Endothelial cell of umbilical vein (primary cell): Measurements from ENCODE around the gene AFTPH. TPM values are rescaled to one million over a fixed set of nuclear protein-coding genes. Genes with fewer than 3 reads are reported as not detected.

Experiments used
- BruUV-seq: library from RNA; stranded (reverse); fragments of 400-500 nt; replicated peaks from 2 replicates; lab custom pipeline; 2021; lab: Mats Ljungman, UMichigan
- CTCF ChIA-PET: fragments of 300-600, 350-600 bp; sonication (Branson Sonifier 250); formaldehyde crosslinking; loops from one replicate; lab custom pipeline; 2021; ENCODE audit warnings: antibody characterized with exemption, inconsistent platforms; lab: Charles Lee
- POLR2A ChIA-PET: fragments of 300-600, 350-600 bp; sonication (Branson Sonifier 250); formaldehyde crosslinking; loops from one replicate; lab custom pipeline; 2021; ENCODE audit warnings: antibody characterized with exemption, inconsistent platforms; lab: Charles Lee
- DNase-seq: peaks from one replicate; pipeline ENCODE4 v3.0.0-alpha.2; 2011; ENCODE audit warnings: low read depth, low spot score
- FAIRE-seq: peaks from 2 replicates; lab custom pipeline; 2011; peaks lifted over from hg19 to GRCh38; lab: Jason Lieb, UNC
- H2AFZ ChIP-seq: 2 replicates; pipeline ENCODE4 v1.6.0; 2012; ENCODE audit warnings: low read depth, low read length, control low read depth, inconsistent platforms
- H3K27ac ChIP-seq: 2 replicates; pipeline ENCODE4 v1.5.1; 2011; ENCODE audit warnings: low read depth, mild to moderate bottlenecking, control low read depth, low read length, moderate library complexity; ENCODE audit not compliant: insufficient read depth
- H3K27me3 ChIP-seq, 2 experiments: 2 replicates each; pipeline versions ENCODE4 v1.6.0 to v1.6.1; 2011; ENCODE audit warnings: low read length in 2 of 2, mixed read lengths in 1 of 2; ENCODE audit not compliant: control insufficient read depth in 2 of 2, insufficient read depth in 2 of 2
- H3K36me3 ChIP-seq, 2 experiments: 2 replicates in 1 of 2; 3 replicates in 1 of 2; pipeline ENCODE4 v1.5.1; 2011; ENCODE audit warnings: low read length in 2 of 2, mild to moderate bottlenecking in 1 of 2, moderate library complexity in 1 of 2; ENCODE audit not compliant: control insufficient read depth in 2 of 2, insufficient read depth in 2 of 2; ENCODE audit errors: extremely low read depth in 1 of 2
- H3K4me1 ChIP-seq: 3 replicates; pipeline ENCODE4 v1.5.1; 2011; ENCODE audit warnings: mild to moderate bottlenecking, low read length; ENCODE audit not compliant: control insufficient read depth, insufficient read depth; ENCODE audit errors: extremely low read depth
- H3K4me2 ChIP-seq: 2 replicates; pipeline ENCODE4 v1.6.1; 2011; ENCODE audit warnings: low read length, control low read depth, mixed read lengths; ENCODE audit not compliant: insufficient read depth
- H3K4me3 ChIP-seq, 3 experiments: fragments of 200-600 bp in 1 of 3; sonication (generic), shearing (Covaris generic) in 1 of 3; replicated peaks in 1 of 3; 2 replicates each; pipeline ENCODE4 v1.5.1; 2011 to 2016; ENCODE audit warnings: control low read depth in 3 of 3, low read length in 3 of 3, mild to moderate bottlenecking in 2 of 3, inconsistent platforms in 1 of 3, low read depth in 1 of 3, moderate library complexity in 1 of 3; ENCODE audit not compliant: insufficient read depth in 1 of 3
- H3K79me2 ChIP-seq: 2 replicates; pipeline ENCODE4 v1.6.0; 2012; ENCODE audit warnings: low read length, inconsistent platforms; ENCODE audit not compliant: control insufficient read depth, insufficient read depth
- H3K9ac ChIP-seq: replicated peaks from 2 replicates; pipeline ENCODE3; 2011; ENCODE audit warnings: low read length, control low read depth; ENCODE audit not compliant: insufficient read depth; ENCODE audit errors: extremely low read depth
- H3K9me1 ChIP-seq: replicated peaks from 3 replicates; pipeline ENCODE4 v1.6.0; 2011; ENCODE audit warnings: mild to moderate bottlenecking, low read length; ENCODE audit not compliant: control insufficient read depth, insufficient read depth; ENCODE audit errors: extremely low read depth
- H3K9me3 ChIP-seq: replicated peaks from 2 replicates; pipeline ENCODE4 v1.5.1; 2012; ENCODE audit warnings: low read length, inconsistent platforms; ENCODE audit not compliant: control insufficient read depth, insufficient read depth
- H4K20me1 ChIP-seq: replicated peaks from 2 replicates; pipeline ENCODE3; 2011; ENCODE audit warnings: mild to moderate bottlenecking, low read length; ENCODE audit not compliant: control insufficient read depth, insufficient read depth; ENCODE audit errors: extremely low read depth
- EZH2 ChIP-seq: IDR thresholded peaks from 2 replicates; pipeline ENCODE4 v1.6.1; 2012; ENCODE audit warnings: borderline replicate concordance, low read depth, mild to moderate bottlenecking, moderate library complexity, low read length, inconsistent platforms; ENCODE audit not compliant: severe bottlenecking
- FOS ChIP-seq: IDR thresholded peaks from 2 replicates; pipeline ENCODE4 v1.6.1; 2011; ENCODE audit warnings: mild to moderate bottlenecking, low read length, moderate library complexity, borderline replicate concordance; ENCODE audit not compliant: insufficient read depth
- GATA2 ChIP-seq: IDR thresholded peaks from 2 replicates; pipeline ENCODE4 v1.7.0; 2011; ENCODE audit warnings: low read depth, mild to moderate bottlenecking, moderate library complexity, mixed read lengths, low read length; ENCODE audit not compliant: insufficient read length, insufficient read depth
- JUN ChIP-seq: IDR thresholded peaks from 2 replicates; pipeline ENCODE4 v1.6.1; 2011; ENCODE audit warnings: borderline replicate concordance, low read depth; ENCODE audit not compliant: insufficient read length, insufficient read depth
- MYC ChIP-seq: IDR thresholded peaks from one replicate; pipeline ENCODE4 v1.6.1; 2011; ENCODE audit warnings: mild to moderate bottlenecking, low read depth, low read length
- POLR2A ChIP-seq: IDR thresholded peaks from 2 replicates; pipeline ENCODE4 v1.6.1; 2012; ENCODE audit warnings: low read depth, mild to moderate bottlenecking, control low read depth, low read length
- POLR2AphosphoS5 ChIP-seq: IDR thresholded peaks from 2 replicates; pipeline ENCODE4 v1.6.1; 2012; ENCODE audit warnings: low read depth, mild to moderate bottlenecking, control low read depth, low read length, moderate library complexity; ENCODE audit not compliant: insufficient read depth
- dilution Hi-C: fragments of 300-500 bp; cut with MboI; formaldehyde crosslinking; loops from one replicate; pipeline ENCODE4 v1.15.0; 2019; ENCODE audit warnings: low sequenced_read_pairs; ENCODE audit not compliant: extremely low pct_ligation_motif_present
- intact Hi-C: fragments of 100-400 bp; cut with micrococcal nuclease; formaldehyde crosslinking; loops from one replicate; pipeline ENCODE4 v1.10.0; 2022
- polyA plus RNA-seq, 4 experiments: library from polyadenylated mRNA; depleted of rRNA in 3 of 4; stranded (reverse) in 3 of 4; unstranded in 1 of 4; fragments of >200 nt; gene quantifications; 2 replicates each; pipeline versions ENCODE4 v1.2.1 to v1.2.3, GENCODE V29; 2011 to 2012; ENCODE audit warnings: missing spikeins in 1 of 4
- total RNA-seq: library from RNA; stranded (reverse); gene quantifications from 2 replicates; pipeline ENCODE4 v1.2.3, GENCODE V29; 2021
- TF ChIP-seq, protein P1 (sequence below): IDR thresholded peaks from 2 replicates; pipeline ENCODE4 v1.6.1; 2011; ENCODE audit not compliant: insufficient read depth, insufficient read length
- TF ChIP-seq, protein P2 (sequence below), 2 donors: IDR thresholded peaks; 1 replicate in 1 of 2; 2 replicates in 1 of 2; pipeline ENCODE4 v1.5.1; 2011; ENCODE audit warnings: low read length in 2 of 2, mild to moderate bottlenecking in 2 of 2, moderate library complexity in 2 of 2, control low read depth in 1 of 2, inconsistent platforms in 1 of 2, low read depth in 1 of 2; ENCODE audit not compliant: insufficient read depth in 1 of 2; ENCODE audit errors: extremely low read depth in 1 of 2

Gene AFTPH
- total and polyA plus RNA-seq, 2 donors (not counting 3 experiments of a cell fraction or from before 2014, with no cell fraction given) = 6.9 to 15.3 TPM

- Histone ChIP-seq H3K79me2 (no peaks in the 10 kb centered on the region), H3K36me3 (peaks cover 0 to 3% of the 10 kb centered on the region in 2 experiments), H3K9me1 (no peaks in the 10 kb centered on the region), H3K9ac (no peak overlapping the region), H3K9me3 (no peaks in the 10 kb centered on the region), H2AFZ (no peak overlapping the region), H3K4me1 (no peaks in the 10 kb centered on the region), H3K27ac (no peak overlapping the region), H3K27me3 (no peaks in the 10 kb centered on the region), H3K4me2 (no peak overlapping the region), H4K20me1 (no peaks in the 10 kb centered on the region), H3K4me3 (no peak overlapping the region)
- POLR2A ChIA-PET = no interaction called here
- CTCF ChIA-PET = interaction anchor here (1.1 to 6.3 kb wide), 5 partner anchors 29 to 509 kb away, joined by 3 to 41 read pairs (median 4); partner anchors contain the start of gene AFTPH
- intact Hi-C loops (no loop called here), dilution Hi-C loops (no loop called here)
- no peak for FAIRE-seq
- BruUV-seq = no TSS peak
- TF ChIP-seq, protein P1, sequence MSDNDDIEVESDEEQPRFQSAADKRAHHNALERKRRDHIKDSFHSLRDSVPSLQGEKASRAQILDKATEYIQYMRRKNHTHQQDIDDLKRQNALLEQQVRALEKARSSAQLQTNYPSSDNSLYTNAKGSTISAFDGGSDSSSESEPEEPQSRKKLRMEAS = no peak
- TF ChIP-seq FOS (no peak), EZH2 (no peak), MYC (no peak), GATA2 (no peak), JUN (no peak), POLR2A (no peak), POLR2AphosphoS5 (no peak)
- TF ChIP-seq, protein P2, sequence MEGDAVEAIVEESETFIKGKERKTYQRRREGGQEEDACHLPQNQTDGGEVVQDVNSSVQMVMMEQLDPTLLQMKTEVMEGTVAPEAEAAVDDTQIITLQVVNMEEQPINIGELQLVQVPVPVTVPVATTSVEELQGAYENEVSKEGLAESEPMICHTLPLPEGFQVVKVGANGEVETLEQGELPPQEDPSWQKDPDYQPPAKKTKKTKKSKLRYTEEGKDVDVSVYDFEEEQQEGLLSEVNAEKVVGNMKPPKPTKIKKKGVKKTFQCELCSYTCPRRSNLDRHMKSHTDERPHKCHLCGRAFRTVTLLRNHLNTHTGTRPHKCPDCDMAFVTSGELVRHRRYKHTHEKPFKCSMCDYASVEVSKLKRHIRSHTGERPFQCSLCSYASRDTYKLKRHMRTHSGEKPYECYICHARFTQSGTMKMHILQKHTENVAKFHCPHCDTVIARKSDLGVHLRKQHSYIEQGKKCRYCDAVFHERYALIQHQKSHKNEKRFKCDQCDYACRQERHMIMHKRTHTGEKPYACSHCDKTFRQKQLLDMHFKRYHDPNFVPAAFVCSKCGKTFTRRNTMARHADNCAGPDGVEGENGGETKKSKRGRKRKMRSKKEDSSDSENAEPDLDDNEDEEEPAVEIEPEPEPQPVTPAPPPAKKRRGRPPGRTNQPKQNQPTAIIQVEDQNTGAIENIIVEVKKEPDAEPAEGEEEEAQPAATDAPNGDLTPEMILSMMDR (IDR thresholded peaks at IDR 0.05; ENCODE audit: extremely low read depth in 1 of 2, insufficient read depth in 1 of 2, low read depth in 1 of 2, low read length in 2 of 2) = no peak
- no peak for DNase-seq
Measured at GRCh38 chr2:64558445-64559081, 34.4 kb downstream of the AFTPH start.
